Ectodermal cell (in vitro differentiated cells): Measurements from ENCODE around the gene HEBP1.

Experiments
- H3K27ac ChIP-seq: 2 replicates; pipeline ENCODE4 v1.7.0; 2013; ENCODE audit warnings: mild to moderate bottlenecking, low read depth, low read length; ENCODE audit not compliant: insufficient read depth, poor library complexity, severe bottlenecking
- H3K27me3 ChIP-seq: 2 replicates; pipeline ENCODE4 v1.7.0; 2013; ENCODE audit warnings: mild to moderate bottlenecking, low read length; ENCODE audit not compliant: insufficient read depth, control insufficient read depth, poor library complexity, severe bottlenecking
- H3K36me3 ChIP-seq: one replicate; pipeline ENCODE4 v1.7.0; 2013; ENCODE audit warnings: low read length; ENCODE audit not compliant: control insufficient read depth, insufficient read depth
- H3K4me1 ChIP-seq: one replicate; pipeline ENCODE4 v1.7.0; 2013; ENCODE audit warnings: low read length; ENCODE audit not compliant: control insufficient read depth, insufficient read depth
- H3K4me3 ChIP-seq: 2 replicates; pipeline ENCODE4 v1.7.0; 2013; ENCODE audit warnings: low read depth, low read length, control low read depth; ENCODE audit not compliant: insufficient read depth
- H3K9me3 ChIP-seq: 2 replicates; pipeline ENCODE4 v1.7.0; 2013; ENCODE audit warnings: mild to moderate bottlenecking, low read length, moderate library complexity; ENCODE audit not compliant: control insufficient read depth
- WGBS, 2 experiments: methylation state at CpG; one replicate each; pipeline ENCODE4 v1.1.7; 2013; ENCODE audit warnings: missing lambda C conversion rate in 2 of 2; 5-methylcytosine and 5-hydroxymethylcytosine counted together

HEBP1 gene

DNA sequence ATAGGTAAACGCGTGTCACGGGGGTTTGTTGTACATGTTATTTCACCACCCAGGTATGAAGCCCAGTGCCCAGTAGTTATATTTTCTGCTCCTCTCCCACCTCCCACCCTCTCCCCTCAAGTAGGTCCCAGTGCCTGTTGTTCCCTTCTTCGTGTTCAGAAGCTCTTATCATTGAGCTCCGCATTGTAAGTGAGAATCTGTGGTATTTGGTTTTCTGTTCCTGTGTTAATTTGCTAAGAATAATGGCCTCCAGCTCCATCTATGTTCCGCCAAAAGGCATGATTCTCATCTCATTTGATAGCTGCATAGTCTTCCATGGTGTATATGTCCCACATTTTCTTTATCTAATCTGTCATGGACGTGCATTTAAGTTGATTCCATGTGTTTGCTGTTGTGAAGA is 41.2 kb downstream of the HEBP1 start:
- no peaks in the 10 kb centered on the region for H3K27me3 ChIP-seq
- WGBS, 2 experiments: 76 to 79% methylated on average over 6 to 7 of the region's 7 CpGs
- H3K4me1 ChIP-seq: no peaks in the 10 kb centered on the region
- no peaks in the 10 kb centered on the region for H3K9me3 ChIP-seq
- no peak overlapping the region for H3K27ac ChIP-seq
- H3K36me3 ChIP-seq: no peaks in the 10 kb centered on the region
- no peak overlapping the region for H3K4me3 ChIP-seq

DNA sequence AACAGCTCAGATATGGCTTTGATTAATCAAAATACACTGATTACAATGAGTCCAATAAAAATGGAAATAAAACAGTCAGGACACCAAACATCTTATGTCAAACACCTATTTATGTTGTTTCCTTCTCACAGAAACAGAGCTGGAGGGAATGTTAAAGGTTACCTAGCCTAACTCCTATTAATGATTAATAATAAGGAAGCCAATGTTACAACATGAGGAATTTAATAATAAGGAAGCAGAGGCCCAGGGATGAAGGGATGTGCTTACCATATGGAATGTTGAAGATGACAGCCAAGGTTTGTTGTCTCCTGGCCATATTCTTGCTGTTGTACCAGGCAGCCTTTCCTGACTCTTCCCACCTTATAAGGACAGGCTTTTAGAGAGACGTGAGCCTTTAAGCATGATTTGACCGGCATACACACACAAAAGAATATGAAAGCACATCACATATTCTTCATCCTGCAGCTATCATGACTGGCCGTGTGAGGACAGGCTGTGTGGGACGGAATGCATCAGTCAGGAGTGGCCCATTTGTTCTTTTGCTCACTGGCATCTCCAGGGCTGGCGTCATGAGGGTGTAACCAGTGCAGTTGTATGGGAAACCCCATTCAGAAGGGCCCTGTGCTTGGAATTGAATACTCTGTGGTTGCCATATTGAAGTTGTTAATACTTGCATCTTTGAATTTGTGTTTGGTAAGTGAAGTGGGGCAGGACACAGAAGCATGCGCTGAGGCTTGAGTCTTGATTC is 45.0 kb downstream of the HEBP1 start:
- WGBS, 2 experiments: 93 to 94% methylated on average over 6 of the region's 6 CpGs
- no peak overlapping the region for H3K4me3 ChIP-seq
- no peaks in the 10 kb centered on the region for H3K9me3 ChIP-seq
- no peak overlapping the region for H3K27ac ChIP-seq
- H3K4me1 ChIP-seq: no peaks in the 10 kb centered on the region
- H3K27me3 ChIP-seq: no peaks in the 10 kb centered on the region
- peaks cover 1% of the 10 kb centered on the region for H3K36me3 ChIP-seq

DNA sequence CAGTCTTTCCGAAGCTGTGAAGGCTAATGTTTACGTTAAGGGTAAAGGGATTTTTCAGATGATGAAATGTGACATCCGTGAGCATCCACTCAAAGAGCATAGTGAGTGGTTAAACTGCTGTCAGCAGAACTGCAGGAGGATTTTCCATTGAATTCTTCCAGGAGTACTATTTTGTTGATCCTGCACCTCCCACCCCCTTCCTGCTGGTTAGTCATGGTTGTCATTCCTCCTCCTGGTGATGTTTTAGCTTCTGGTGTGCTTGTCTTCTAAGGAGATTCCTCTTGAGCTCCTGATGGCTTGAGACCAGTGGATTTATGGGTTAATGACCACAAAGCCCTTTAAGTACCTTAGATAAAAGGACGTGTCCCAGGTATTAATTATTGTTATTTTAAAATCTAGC is 45.7 kb downstream of the HEBP1 start:
- no peaks in the 10 kb centered on the region for H3K27me3 ChIP-seq
- no peaks in the 10 kb centered on the region for H3K4me1 ChIP-seq
- H3K27ac ChIP-seq: no peak overlapping the region
- no peak overlapping the region for H3K4me3 ChIP-seq
- no peaks in the 10 kb centered on the region for H3K9me3 ChIP-seq
- H3K36me3 ChIP-seq: peaks cover 6% of the 10 kb centered on the region
- WGBS, 2 experiments: 79 to 84% methylated on average over 3 to 4 of the region's 4 CpGs

DNA sequence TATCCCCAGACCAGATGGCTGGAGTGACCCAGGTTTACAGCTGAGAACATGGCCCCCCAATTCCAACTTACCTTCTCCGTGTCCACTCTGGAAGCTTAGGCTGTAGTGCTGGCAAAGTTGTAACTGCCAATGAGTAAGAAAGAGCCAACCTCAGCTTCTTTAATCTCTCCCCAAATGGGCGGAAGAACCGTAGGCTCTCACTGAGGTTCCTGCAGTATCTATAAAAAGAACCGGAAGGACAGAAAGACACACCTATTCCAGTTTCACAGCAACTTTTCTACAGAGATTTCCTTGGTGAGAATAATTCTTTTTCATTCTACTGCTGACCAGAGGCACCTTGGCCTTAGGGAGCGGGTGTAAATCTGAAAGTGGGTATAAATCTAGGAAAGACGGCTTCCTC is 48.0 kb downstream of the HEBP1 start, which contains the start of gene GPRC5D:
GPRC5D (minus strand) TSS at position 135 of the 400 bp plus-strand sequence. CDS start 1,786 bp downstream, outside the sequence.
- H3K36me3 ChIP-seq: peaks cover 6% of the 10 kb centered on the region
- H3K27me3 ChIP-seq: no peaks in the 10 kb centered on the region
- no peaks in the 10 kb centered on the region for H3K9me3 ChIP-seq
- H3K4me1 ChIP-seq: no peaks in the 10 kb centered on the region
- WGBS, 2 experiments: 96 to 99% methylated on average over 6 of the region's 6 CpGs
- H3K4me3 ChIP-seq: no peak within 1 kb of the TSS
- H3K27ac ChIP-seq: no peak within 1 kb of the TSS

DNA sequence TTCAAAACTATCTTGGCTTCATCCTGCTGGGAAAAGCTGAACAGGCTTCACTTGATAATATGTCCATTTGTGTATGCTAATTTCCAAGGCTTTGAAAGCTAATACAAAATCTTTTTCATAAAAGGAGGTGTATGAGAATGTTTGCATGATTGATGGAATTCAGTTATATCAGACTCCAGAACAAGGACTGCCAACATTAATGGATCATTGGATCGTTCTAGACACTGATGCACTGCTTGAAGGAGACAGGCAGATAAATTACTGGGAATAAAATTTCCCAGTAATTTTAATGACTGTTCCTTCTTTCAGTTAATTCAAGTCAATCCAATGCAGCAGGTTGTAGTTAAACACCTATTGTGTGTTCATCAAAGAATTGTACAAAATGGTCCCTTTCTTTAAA is 48.6 kb downstream of the HEBP1 start:
- no peaks in the 10 kb centered on the region for H3K27me3 ChIP-seq
- H3K4me3 ChIP-seq: no peak overlapping the region
- H3K36me3 ChIP-seq: peaks cover 6% of the 10 kb centered on the region
- no peak overlapping the region for H3K27ac ChIP-seq
- 83 to 97% methylated on average over 1 of the region's 1 CpG for WGBS, 2 experiments
- no peaks in the 10 kb centered on the region for H3K4me1 ChIP-seq
- H3K9me3 ChIP-seq: no peaks in the 10 kb centered on the region

DNA sequence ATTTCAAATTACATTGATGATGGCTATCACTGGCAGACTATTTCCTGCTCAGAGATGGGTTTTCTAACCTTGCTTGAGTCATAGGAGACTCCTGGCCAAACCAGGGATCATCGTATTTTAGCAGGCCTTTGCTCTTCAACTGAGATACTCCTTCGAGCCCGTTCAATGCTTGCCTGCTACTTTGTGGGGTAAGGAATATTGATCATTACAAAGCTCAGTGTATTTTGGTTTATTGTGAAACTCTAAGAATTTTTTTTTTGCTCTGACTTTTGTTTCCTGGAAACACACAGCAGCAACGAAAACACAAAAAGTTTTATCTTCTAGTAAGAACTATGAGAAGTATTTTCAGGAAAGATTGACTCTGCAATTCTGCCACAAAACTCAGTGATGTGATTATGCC is 52.2 kb downstream of the HEBP1 start:
- peaks cover 6% of the 10 kb centered on the region for H3K36me3 ChIP-seq
- 98 to 99% methylated on average over 4 of the region's 4 CpGs for WGBS, 2 experiments

DNA sequence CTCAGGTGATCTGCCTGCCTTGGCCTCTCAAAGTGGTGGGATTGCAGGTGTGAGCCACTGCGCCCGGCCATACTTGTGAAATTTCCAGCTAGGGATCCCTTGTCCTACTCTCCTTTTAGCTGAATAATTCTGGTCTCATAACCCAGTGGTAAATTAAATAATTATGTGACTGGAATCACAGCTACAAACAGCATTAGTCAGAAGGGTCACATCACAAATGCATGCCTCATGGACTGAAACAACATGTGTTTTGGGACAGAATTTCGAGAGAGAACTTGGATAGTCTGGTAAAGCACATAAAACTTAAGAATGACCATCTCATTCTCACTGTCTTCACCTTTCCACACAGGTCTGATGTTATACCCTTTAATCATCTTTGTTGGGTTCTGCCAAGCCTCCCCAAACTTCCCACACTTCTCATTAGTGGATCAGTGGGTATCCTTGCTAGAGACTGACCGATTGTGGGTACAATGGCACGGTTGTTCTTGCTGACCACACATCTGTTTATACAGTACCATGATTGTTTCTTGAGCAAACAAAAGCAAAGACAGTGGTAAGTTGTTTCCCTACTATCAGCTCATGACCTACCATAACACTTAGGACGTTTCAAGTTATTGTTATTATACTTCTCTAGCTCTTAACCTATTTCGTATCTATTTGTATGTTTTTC is 53.2 kb downstream of the HEBP1 start:
- Histone ChIP-seq H3K4me1 (no peaks in the 10 kb centered on the region), H3K4me3 (no peak overlapping the region), H3K36me3 (peaks cover 6% of the 10 kb centered on the region), H3K9me3 (no peaks in the 10 kb centered on the region), H3K27ac (no peak overlapping the region), H3K27me3 (no peaks in the 10 kb centered on the region)
- WGBS, 2 experiments: 90 to 97% methylated on average over 6 to 7 of the region's 7 CpGs

More for the DNA sequence above, 52.2 kb downstream of the HEBP1 start:
- Histone ChIP-seq H3K4me3 (no peak overlapping the region), H3K27ac (no peak overlapping the region), H3K4me1 (no peaks in the 10 kb centered on the region), H3K9me3 (no peaks in the 10 kb centered on the region), H3K27me3 (no peaks in the 10 kb centered on the region)

DNA sequence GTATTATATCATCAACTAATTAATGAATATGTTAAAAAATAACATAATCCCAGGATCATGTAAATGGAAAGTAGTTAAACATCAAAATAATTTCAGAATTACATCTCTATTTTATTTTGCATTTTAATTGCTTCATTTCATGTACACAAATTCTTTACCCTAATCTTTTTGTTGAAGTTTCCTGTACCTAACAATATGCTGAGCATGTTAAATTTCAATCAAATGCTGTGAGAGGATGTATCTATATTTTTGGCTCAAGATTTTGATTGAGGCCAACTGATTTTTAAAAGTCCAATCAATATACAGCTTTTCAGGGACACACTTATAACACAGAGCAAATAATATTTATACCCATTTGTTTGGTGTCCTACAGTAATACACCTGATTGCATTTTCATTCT is 54.5 kb downstream of the HEBP1 start:
- H3K27ac ChIP-seq: no peak overlapping the region
- H3K36me3 ChIP-seq: peaks cover 6% of the 10 kb centered on the region
- no peaks in the 10 kb centered on the region for H3K9me3 ChIP-seq
- no peak overlapping the region for H3K4me3 ChIP-seq
- no peaks in the 10 kb centered on the region for H3K27me3 ChIP-seq
- H3K4me1 ChIP-seq: no peaks in the 10 kb centered on the region

DNA sequence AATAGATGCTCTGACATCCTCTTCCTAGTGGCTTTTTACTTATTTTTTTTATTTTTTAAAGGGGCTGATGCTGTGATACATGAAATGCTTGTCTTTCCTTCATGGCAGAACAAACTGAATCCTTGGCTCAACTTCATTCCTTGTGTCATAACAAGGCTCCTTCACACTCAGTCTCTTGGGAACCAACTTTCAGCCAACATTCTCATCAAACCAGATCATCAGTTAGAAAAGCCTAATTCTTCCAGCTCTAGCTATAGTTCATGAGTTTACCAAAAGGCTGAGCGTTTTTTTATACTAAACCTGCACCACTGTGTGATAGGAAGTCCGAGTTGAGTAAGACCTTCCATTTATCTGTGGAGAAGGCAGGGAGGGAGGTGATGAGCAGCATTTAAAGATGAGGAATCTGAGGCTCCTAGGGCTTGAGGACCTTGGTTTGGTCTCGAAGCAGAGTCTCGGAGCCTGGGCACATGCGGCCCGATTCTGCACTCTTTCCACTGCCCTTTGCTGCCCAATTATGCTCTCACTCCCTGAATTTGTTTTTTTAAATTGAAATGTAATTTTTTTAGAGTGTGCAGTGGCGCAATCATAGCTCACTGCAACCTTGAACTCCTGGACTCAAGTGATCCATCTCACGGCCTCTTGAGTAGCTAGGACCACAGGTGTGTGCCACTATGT is 56.3 kb downstream of the HEBP1 start:
- H3K36me3 ChIP-seq: no peaks in the 10 kb centered on the region
- H3K4me1 ChIP-seq: no peaks in the 10 kb centered on the region
- no peak overlapping the region for H3K4me3 ChIP-seq
- no peak overlapping the region for H3K27ac ChIP-seq
- WGBS, 2 experiments: 94 to 96% methylated on average over 8 of the region's 8 CpGs
- no peaks in the 10 kb centered on the region for H3K27me3 ChIP-seq
- H3K9me3 ChIP-seq: no peaks in the 10 kb centered on the region
